HepG2 (cell line): Measurements from ENCODE around the gene MIDN. TPM values are rescaled to one million over a fixed set of nuclear protein-coding genes. Genes with fewer than 3 reads are reported as not detected.
A peak's percentile ranks its signal among the peaks of the same experiment; 100 is the strongest.

ENCODE experiments used
- HOXD1 ChIP-seq: sonication (generic); formaldehyde crosslinking; IDR thresholded peaks from 2 replicates; pipeline ENCODE4 v1.5.0; 2020; ENCODE audit warnings: missing genetic modification reagents
- KAT8 ChIP-seq: IDR thresholded peaks from 2 replicates; pipeline ENCODE4 v1.6.1; 2016; ENCODE audit warnings: missing genetic modification reagents, missing compliant biosample characterization
- KDM4B ChIP-seq: sonication (generic); formaldehyde crosslinking; IDR thresholded peaks from 2 replicates; pipeline ENCODE4 v1.4.0; 2020; ENCODE audit warnings: missing genetic modification reagents
- MBNL3 ChIP-seq: fragments of 250-450 bp; sonication (Bioruptor Pico); conservative IDR thresholded peaks from 2 replicates; pipeline ENCODE4 v1.8.0; 2022; ENCODE audit warnings: mild to moderate bottlenecking, inconsistent platforms
- MEIS2 ChIP-seq: sonication (generic); formaldehyde crosslinking; IDR thresholded peaks from 2 replicates; pipeline ENCODE4 v1.9.0; 2021; ENCODE audit warnings: mild to moderate bottlenecking, missing genetic modification reagents
- NR2F1 ChIP-seq, 2 experiments: fragments of 450-650 bp in 1 of 2; formaldehyde crosslinking in 1 of 2; IDR thresholded peaks; 2 replicates each; pipeline versions ENCODE4 v1.5.0 to v1.6.1; 2016 to 2020; ENCODE audit warnings: mild to moderate bottlenecking in 1 of 2, missing compliant biosample characterization in 1 of 2, missing genetic modification reagents in 1 of 2, moderate library complexity in 1 of 2
- SMARCE1 ChIP-seq: fragments of 450-650 bp; IDR thresholded peaks from 2 replicates; pipeline ENCODE4 v1.6.1; 2017; ENCODE audit warnings: borderline replicate concordance
- XBP1 ChIP-seq: sonication (generic); formaldehyde crosslinking; IDR thresholded peaks from 2 replicates; pipeline ENCODE4 v1.5.0; 2020; ENCODE audit warnings: missing genetic modification reagents
- ZC3H4 ChIP-seq: sonication (generic); formaldehyde crosslinking; IDR thresholded peaks from 2 replicates; pipeline ENCODE4 v1.4.0; 2020; ENCODE audit warnings: missing genetic modification reagents, borderline replicate concordance
- ZNF562 ChIP-seq: sonication (generic); formaldehyde crosslinking; IDR thresholded peaks from 2 replicates; pipeline ENCODE4 v1.8.0; 2022; ENCODE audit warnings: missing genetic modification reagents, borderline replicate concordance
- ZNF788 ChIP-seq: sonication (generic); formaldehyde crosslinking; IDR thresholded peaks from 2 replicates; pipeline ENCODE4 v1.5.0; 2020; ENCODE audit warnings: mild to moderate bottlenecking, missing genetic modification reagents, borderline replicate concordance
- polyA plus RNA-seq, 8 experiments: library from polyadenylated mRNA; depleted of rRNA in 3 of 8; stranded (reverse) in 7 of 8; unstranded in 1 of 8; fragments of >200 nt; fragmentation: Illumina TruSeq in 4 of 8; extraction: Trizol in 4 of 8; gene quantifications; 2 replicates each; pipeline versions ENCODE4 v1.2.1 to v1.2.3, GENCODE V29; 2011 to 2016; ENCODE audit warnings: low read depth in 4 of 8, missing spikeins in 1 of 8, mixed read lengths in 1 of 8; ENCODE audit not compliant: insufficient read depth in 1 of 8
- total RNA-seq, 5 experiments: library from RNA; depleted of rRNA; stranded (reverse); fragments of >200 nt; fragmentation: Illumina TruSeq; extraction: Trizol; gene quantifications; 2 replicates each; pipeline ENCODE4 v1.2.3, GENCODE V29; 2016; ENCODE audit warnings: low read depth in 1 of 5
- TF ChIP-seq, protein P1 (sequence below): sonication (generic); formaldehyde crosslinking; IDR thresholded peaks from 2 replicates; pipeline ENCODE4 v1.4.0; 2020; ENCODE audit warnings: missing genetic modification reagents, borderline replicate concordance
- TF ChIP-seq, protein P2 (sequence below): sonication (generic); formaldehyde crosslinking; IDR thresholded peaks from 2 replicates; pipeline ENCODE4 v1.4.0; 2020; ENCODE audit warnings: missing genetic modification reagents
- TF ChIP-seq, protein P3 (sequence below): sonication (generic); formaldehyde crosslinking; IDR thresholded peaks from 2 replicates; pipeline ENCODE4 v1.4.0; 2020; ENCODE audit warnings: missing genetic modification reagents
- TF ChIP-seq, protein P4 (sequence below): IDR thresholded peaks from 2 replicates; pipeline ENCODE4 v1.6.1; 2016; ENCODE audit warnings: mild to moderate bottlenecking, missing biosample characterization, missing genetic modification reagents
- TF ChIP-seq, protein P5 (sequence below): sonication (generic); formaldehyde crosslinking; IDR thresholded peaks from 2 replicates; pipeline ENCODE4 v1.4.0; 2020; ENCODE audit warnings: mild to moderate bottlenecking, missing genetic modification reagents, borderline replicate concordance
- TF ChIP-seq, protein P6 (sequence below): IDR thresholded peaks from 2 replicates; pipeline ENCODE4 v1.6.1; 2012; ENCODE audit warnings: inconsistent platforms

MIDN gene
- total and polyA plus RNA-seq, 2 of the 13 experiments (the other 11 are each of a cell fraction or from before 2014, with no cell fraction given) = 8.4 to 18.0 TPM

DNA sequence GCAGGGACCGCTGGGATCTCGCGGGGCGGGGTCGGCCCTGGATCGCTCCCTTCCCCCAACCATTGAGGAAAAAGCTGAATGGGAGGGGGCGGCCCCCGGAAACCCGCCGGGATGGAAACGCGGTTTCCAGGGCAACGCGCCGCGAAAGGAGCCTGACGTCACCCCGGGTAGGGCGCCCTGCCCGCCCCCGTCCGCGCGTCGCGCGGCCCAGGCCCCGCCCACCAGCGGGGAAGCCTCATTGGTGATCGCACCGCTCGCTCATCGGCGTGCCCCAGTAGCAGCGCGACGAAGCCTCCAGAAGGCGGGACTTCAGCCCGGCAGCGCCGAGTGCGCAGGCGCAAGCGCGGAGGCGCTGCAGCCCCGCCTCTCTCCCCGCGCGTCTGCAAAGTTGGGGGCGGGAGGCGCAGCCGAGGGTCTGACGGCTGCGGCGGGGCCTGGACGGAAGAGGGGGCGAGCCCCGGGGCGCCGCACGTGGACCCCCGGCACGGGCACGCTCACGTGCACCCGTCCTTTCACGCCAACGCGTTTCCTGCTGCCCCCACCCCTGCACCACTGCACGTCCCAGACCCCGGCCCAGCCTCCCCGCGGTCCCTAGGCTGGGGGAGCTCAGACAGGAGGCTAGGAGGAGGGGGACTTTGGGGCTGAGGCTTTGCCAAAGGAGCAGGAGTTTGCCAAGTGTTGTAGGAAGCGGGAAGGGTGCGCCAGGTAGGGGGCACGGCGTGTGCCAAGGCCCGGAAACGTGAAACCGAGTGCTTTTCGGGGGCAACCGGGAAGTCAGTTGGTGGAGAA lies 12.6 kb downstream of the MIDN start (continued):
- TF ChIP-seq, protein P1, sequence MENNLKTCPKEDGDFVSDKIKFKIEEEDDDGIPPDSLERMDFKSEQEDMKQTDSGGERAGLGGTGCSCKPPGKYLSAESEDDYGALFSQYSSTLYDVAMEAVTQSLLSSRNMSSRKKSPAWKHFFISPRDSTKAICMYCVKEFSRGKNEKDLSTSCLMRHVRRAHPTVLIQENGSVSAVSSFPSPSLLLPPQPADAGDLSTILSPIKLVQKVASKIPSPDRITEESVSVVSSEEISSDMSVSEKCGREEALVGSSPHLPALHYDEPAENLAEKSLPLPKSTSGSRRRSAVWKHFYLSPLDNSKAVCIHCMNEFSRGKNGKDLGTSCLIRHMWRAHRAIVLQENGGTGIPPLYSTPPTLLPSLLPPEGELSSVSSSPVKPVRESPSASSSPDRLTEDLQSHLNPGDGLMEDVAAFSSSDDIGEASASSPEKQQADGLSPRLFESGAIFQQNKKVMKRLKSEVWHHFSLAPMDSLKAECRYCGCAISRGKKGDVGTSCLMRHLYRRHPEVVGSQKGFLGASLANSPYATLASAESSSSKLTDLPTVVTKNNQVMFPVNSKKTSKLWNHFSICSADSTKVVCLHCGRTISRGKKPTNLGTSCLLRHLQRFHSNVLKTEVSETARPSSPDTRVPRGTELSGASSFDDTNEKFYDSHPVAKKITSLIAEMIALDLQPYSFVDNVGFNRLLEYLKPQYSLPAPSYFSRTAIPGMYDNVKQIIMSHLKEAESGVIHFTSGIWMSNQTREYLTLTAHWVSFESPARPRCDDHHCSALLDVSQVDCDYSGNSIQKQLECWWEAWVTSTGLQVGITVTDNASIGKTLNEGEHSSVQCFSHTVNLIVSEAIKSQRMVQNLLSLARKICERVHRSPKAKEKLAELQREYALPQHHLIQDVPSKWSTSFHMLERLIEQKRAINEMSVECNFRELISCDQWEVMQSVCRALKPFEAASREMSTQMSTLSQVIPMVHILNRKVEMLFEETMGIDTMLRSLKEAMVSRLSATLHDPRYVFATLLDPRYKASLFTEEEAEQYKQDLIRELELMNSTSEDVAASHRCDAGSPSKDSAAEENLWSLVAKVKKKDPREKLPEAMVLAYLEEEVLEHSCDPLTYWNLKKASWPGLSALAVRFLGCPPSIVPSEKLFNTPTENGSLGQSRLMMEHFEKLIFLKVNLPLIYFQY (CRISPR knock-in tag) = no peak
- TF ChIP-seq XBP1 (CRISPR knock-in tag) (no peak), SMARCE1 (no peak), ZNF562 (CRISPR knock-in tag) (no peak), ZC3H4 (CRISPR knock-in tag) (no peak), KDM4B (CRISPR knock-in tag) (no peak), ZNF788 (CRISPR knock-in tag) (no peak), KAT8 (CRISPR knock-in tag) (no peak; the same call in 1 of the 2 replicates), MEIS2 (CRISPR knock-in tag) (no peak), MBNL3 (no peak), NR2F1 (CRISPR knock-in tag; IDR thresholded peaks at IDR 0.05) (no peak), HOXD1 (CRISPR knock-in tag) (no peak)
- TF ChIP-seq, protein P2, sequence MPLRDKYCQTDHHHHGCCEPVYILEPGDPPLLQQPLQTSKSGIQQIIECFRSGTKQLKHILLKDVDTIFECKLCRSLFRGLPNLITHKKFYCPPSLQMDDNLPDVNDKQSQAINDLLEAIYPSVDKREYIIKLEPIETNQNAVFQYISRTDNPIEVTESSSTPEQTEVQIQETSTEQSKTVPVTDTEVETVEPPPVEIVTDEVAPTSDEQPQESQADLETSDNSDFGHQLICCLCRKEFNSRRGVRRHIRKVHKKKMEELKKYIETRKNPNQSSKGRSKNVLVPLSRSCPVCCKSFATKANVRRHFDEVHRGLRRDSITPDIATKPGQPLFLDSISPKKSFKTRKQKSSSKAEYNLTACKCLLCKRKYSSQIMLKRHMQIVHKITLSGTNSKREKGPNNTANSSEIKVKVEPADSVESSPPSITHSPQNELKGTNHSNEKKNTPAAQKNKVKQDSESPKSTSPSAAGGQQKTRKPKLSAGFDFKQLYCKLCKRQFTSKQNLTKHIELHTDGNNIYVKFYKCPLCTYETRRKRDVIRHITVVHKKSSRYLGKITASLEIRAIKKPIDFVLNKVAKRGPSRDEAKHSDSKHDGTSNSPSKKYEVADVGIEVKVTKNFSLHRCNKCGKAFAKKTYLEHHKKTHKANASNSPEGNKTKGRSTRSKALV (CRISPR knock-in tag) = no peak
- TF ChIP-seq, protein P3, sequence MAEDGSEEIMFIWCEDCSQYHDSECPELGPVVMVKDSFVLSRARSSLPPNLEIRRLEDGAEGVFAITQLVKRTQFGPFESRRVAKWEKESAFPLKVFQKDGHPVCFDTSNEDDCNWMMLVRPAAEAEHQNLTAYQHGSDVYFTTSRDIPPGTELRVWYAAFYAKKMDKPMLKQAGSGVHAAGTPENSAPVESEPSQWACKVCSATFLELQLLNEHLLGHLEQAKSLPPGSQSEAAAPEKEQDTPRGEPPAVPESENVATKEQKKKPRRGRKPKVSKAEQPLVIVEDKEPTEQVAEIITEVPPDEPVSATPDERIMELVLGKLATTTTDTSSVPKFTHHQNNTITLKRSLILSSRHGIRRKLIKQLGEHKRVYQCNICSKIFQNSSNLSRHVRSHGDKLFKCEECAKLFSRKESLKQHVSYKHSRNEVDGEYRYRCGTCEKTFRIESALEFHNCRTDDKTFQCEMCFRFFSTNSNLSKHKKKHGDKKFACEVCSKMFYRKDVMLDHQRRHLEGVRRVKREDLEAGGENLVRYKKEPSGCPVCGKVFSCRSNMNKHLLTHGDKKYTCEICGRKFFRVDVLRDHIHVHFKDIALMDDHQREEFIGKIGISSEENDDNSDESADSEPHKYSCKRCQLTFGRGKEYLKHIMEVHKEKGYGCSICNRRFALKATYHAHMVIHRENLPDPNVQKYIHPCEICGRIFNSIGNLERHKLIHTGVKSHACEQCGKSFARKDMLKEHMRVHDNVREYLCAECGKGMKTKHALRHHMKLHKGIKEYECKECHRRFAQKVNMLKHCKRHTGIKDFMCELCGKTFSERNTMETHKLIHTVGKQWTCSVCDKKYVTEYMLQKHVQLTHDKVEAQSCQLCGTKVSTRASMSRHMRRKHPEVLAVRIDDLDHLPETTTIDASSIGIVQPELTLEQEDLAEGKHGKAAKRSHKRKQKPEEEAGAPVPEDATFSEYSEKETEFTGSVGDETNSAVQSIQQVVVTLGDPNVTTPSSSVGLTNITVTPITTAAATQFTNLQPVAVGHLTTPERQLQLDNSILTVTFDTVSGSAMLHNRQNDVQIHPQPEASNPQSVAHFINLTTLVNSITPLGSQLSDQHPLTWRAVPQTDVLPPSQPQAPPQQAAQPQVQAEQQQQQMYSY (CRISPR knock-in tag) = no peak
- TF ChIP-seq, protein P4, sequence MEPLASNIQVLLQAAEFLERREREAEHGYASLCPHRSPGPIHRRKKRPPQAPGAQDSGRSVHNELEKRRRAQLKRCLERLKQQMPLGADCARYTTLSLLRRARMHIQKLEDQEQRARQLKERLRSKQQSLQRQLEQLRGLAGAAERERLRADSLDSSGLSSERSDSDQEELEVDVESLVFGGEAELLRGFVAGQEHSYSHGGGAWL (CRISPR knock-in tag) = no peak
- TF ChIP-seq, protein P5, sequence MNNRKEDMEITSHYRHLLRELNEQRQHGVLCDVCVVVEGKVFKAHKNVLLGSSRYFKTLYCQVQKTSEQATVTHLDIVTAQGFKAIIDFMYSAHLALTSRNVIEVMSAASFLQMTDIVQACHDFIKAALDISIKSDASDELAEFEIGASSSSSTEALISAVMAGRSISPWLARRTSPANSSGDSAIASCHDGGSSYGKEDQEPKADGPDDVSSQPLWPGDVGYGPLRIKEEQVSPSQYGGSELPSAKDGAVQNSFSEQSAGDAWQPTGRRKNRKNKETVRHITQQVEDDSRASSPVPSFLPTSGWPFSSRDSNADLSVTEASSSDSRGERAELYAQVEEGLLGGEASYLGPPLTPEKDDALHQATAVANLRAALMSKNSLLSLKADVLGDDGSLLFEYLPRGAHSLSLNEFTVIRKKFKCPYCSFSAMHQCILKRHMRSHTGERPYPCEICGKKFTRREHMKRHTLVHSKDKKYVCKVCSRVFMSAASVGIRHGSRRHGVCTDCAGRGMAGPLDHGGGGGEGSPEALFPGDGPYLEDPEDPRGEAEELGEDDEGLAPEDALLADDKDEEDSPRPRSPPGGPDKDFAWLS (CRISPR knock-in tag) = no peak
- TF ChIP-seq, protein P6, sequence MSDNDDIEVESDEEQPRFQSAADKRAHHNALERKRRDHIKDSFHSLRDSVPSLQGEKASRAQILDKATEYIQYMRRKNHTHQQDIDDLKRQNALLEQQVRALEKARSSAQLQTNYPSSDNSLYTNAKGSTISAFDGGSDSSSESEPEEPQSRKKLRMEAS = peak; percentile 35; the same call in 1 of the 2 replicates
